Measurements from ENCODE around the gene XNDC1N. TPM values are rescaled to one million over a fixed set of nuclear protein-coding genes. Genes with fewer than 3 reads are reported as not detected.

Gene XNDC1N
- total and polyA plus RNA-seq, 9 of the 15 experiments (the other 6 are each of a cell fraction or from before 2014, with no cell fraction given): 6.8 to 11.4 (median 9.7) TPM

GRCh38 chr11:71971680-71972079, 43.3 kb upstream of the XNDC1N start:
- no peak for FAIRE-seq
- DNase-seq (ENCODE audit: extremely low read depth in 1 of 4, low spot score in 3 of 4): no peak
- H3K9me3 ChIP-seq (replicated peaks; ENCODE audit: control insufficient read depth, insufficient read depth, low read depth, low read length): no peaks in the 10 kb centered on the region
- H3K9me1 ChIP-seq (ENCODE audit: control insufficient read depth, insufficient read depth, low read length): peaks cover 3% of the 10 kb centered on the region
- no peak overlapping the region for H3K9ac ChIP-seq (ENCODE audit: insufficient read depth in 1 of 2, low read depth in 2 of 2, low read length in 2 of 2)
- peaks cover 52% of the 10 kb centered on the region for H3K36me3 ChIP-seq (ENCODE audit: control insufficient read depth, insufficient read depth, low read length)
- no peak overlapping the region for H3K4me3 ChIP-seq
- H3K27me3 ChIP-seq (ENCODE audit: control insufficient read depth in 2 of 2, insufficient read depth in 2 of 2, low read length in 2 of 2): no peaks in the 10 kb centered on the region
- no peak overlapping the region for H3K4me2 ChIP-seq (ENCODE audit: insufficient read depth, low read length)
- H4K20me1 ChIP-seq (replicated peaks; ENCODE audit: control insufficient read depth, insufficient read depth, low read length): no peaks in the 10 kb centered on the region
- H3K79me2 ChIP-seq (ENCODE audit: control insufficient read depth, insufficient read depth, low read length): no peaks in the 10 kb centered on the region; the same call in 2 of the 3 replicates
- intact Hi-C loops (cut with micrococcal nuclease): no loop called here
- TSS peak; percentile 13 for BruUV-seq (replicated peaks)
- H3K4me1 ChIP-seq (replicated peaks in 1 of 2; ENCODE audit: control insufficient read depth in 2 of 2, insufficient read depth in 2 of 2, low read length in 2 of 2): no peaks in the 10 kb centered on the region
- ChIA-PET CTCF (ENCODE audit: low intra/inter-chr PET ratio) (no interaction called here), POLR2A (no interaction called here)
- no peak overlapping the region for H2AFZ ChIP-seq (ENCODE audit: low read depth, low read length)
- in situ Hi-C loops (cut with MboI): no loop called here
- TF ChIP-seq FIP1L1 (IDR thresholded peaks at IDR 0.05; ENCODE audit: low read depth, low read length, poor library complexity, severe bottlenecking): no peak
- TF ChIP-seq MAFK (IDR thresholded peaks at IDR 0.05; ENCODE audit: low read length): peak; percentile 99
- no peak for TF ChIP-seq KLF13 (tag; IDR thresholded peaks at IDR 0.05; ENCODE audit: borderline replicate concordance, low read depth)
- peak; percentile 96 for TF ChIP-seq C11orf30 (IDR thresholded peaks at IDR 0.05; ENCODE audit: low read depth)
- TF ChIP-seq RBM25 (IDR thresholded peaks at IDR 0.05; ENCODE audit: low read depth, low read length, severe bottlenecking): no peak
- peak; percentile 93 for TF ChIP-seq MAFG (tag; conservative IDR thresholded peaks at IDR 0.05)
- TF ChIP-seq ZNF316 (IDR thresholded peaks at IDR 0.05): peak; percentile 97
- no peak for TF ChIP-seq RNF2 (IDR thresholded peaks at IDR 0.05)
- no peak for TF ChIP-seq SRSF9 (IDR thresholded peaks at IDR 0.05; ENCODE audit: borderline replicate concordance, low read depth, low read length)
- no peak for TF ChIP-seq HOXB6 (CRISPR knock-in tag; IDR thresholded peaks at IDR 0.05; ENCODE audit: borderline replicate concordance)
- TF ChIP-seq MAFF (IDR thresholded peaks at IDR 0.05; ENCODE audit: low read length): peak; percentile 99
- TF ChIP-seq ZNF695 (CRISPR knock-in tag; IDR thresholded peaks at IDR 0.05): no peak
- no peak for TF ChIP-seq SP2 (IDR thresholded peaks at IDR 0.05; ENCODE audit: extremely low read depth, low read depth, low read length, poor library complexity, severe bottlenecking)
- TF ChIP-seq NR4A1 (CRISPR knock-in tag; IDR thresholded peaks at IDR 0.05): no peak
- no peak for TF ChIP-seq NR4A1 (tag; IDR thresholded peaks at IDR 0.05)
- WGBS (ENCODE audit: insufficient coverage, low coverage, missing lambda C conversion rate): 90% methylated on average over 2 of the region's 2 CpGs
- no peak overlapping the region for H3K27ac ChIP-seq (ENCODE audit: extremely low read depth, low read depth, low read length)
- ATAC-seq: no peak
